Measurements from ENCODE around the gene RPL35.

The RPL35 gene

GRCh38 chr9:124877021-124877782, 15.4 kb upstream of the RPL35 start:
- no peak for DNase-seq (ENCODE audit: low read depth, low spot score)
- Histone ChIP-seq H3K36me3 (ENCODE audit: insufficient read depth, insufficient read length, low read length) (peaks cover 71% of the 10 kb centered on the region), H3K9ac (ENCODE audit: insufficient read length, low read depth) (no peak overlapping the region), H3K9me3 (ENCODE audit: insufficient read depth, low read length) (no peaks in the 10 kb centered on the region), H3K4me3 (ENCODE audit: insufficient read length, low read depth) (no peak overlapping the region), H3K4me1 (ENCODE audit: insufficient read depth, insufficient read length) (peaks cover 24% of the 10 kb centered on the region), H3K27me3 (ENCODE audit: insufficient read depth, insufficient read length) (no peaks in the 10 kb centered on the region)
- TF ChIP-seq ZNF274 (IDR thresholded peaks at IDR 0.05; ENCODE audit: low read depth, low read length) (no peak), YY1 (IDR thresholded peaks at IDR 0.05; ENCODE audit: insufficient read depth, insufficient read length) (no peak), SUZ12 (IDR thresholded peaks at IDR 0.05; ENCODE audit: extremely low read depth, insufficient read depth, insufficient read length) (no peak)

DNA sequence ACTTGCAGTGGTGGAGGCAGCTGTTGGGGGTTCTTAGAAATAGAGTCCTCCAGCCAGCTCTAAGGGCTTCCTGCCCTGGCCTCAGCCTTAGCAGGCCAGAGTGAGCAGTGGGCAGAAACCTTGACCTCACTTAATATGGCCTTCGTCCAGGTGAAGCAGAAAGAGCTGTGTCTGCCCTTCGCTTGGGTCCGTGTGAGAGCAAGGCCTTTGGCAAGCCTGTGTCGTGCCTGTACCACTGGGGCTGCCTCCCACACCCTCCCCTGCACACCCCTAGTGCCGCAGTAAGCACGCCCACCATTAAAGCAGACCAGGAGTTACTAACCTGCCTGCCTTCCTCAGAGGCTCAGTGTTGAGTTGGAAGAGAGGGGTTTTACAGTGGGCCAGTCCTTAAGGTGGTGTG, 13.7 kb upstream of the RPL35 start:
- Histone ChIP-seq H3K9me3 (ENCODE audit: insufficient read depth, low read length) (no peaks in the 10 kb centered on the region), H3K36me3 (ENCODE audit: insufficient read depth, insufficient read length, low read length) (peaks cover 77% of the 10 kb centered on the region), H3K9ac (ENCODE audit: insufficient read length, low read depth) (no peak overlapping the region), H3K27me3 (ENCODE audit: insufficient read depth, insufficient read length) (no peaks in the 10 kb centered on the region), H3K4me1 (ENCODE audit: insufficient read depth, insufficient read length) (peaks cover 27% of the 10 kb centered on the region), H3K4me3 (ENCODE audit: insufficient read length, low read depth) (no peak overlapping the region)
- TF ChIP-seq YY1 (IDR thresholded peaks at IDR 0.05; ENCODE audit: insufficient read depth, insufficient read length) (no peak), SUZ12 (IDR thresholded peaks at IDR 0.05; ENCODE audit: extremely low read depth, insufficient read depth, insufficient read length) (no peak), ZNF274 (IDR thresholded peaks at IDR 0.05; ENCODE audit: low read depth, low read length) (no peak)
- DNase-seq (ENCODE audit: low read depth, low spot score): no peak

DNA sequence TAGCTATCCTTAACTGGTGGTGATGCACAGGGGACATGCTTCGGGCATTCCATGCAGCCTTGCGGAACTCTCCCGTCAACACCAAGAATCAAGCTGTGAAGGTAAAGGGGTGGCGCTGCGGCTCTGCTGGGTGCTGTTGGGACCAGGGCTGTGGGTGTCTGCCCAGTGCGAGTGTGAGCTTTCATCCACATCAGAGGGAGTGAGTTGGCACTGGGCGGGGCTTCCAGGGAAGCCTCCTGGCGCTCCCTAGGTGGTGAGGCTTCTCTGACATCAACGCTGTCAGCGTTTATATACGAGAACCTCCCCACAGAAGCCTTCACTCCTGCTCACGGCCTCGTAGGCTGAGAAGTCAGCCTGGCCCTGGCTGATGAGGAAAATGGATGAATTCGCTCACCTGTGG, 11.9 kb upstream of the RPL35 start:
- DNase-seq (ENCODE audit: low read depth, low spot score): no peak
- Histone ChIP-seq H3K9me3 (ENCODE audit: insufficient read depth, low read length) (no peaks in the 10 kb centered on the region), H3K4me1 (ENCODE audit: insufficient read depth, insufficient read length) (peaks cover 21% of the 10 kb centered on the region), H3K36me3 (ENCODE audit: insufficient read depth, insufficient read length, low read length) (peaks cover 81% of the 10 kb centered on the region), H3K4me3 (ENCODE audit: insufficient read length, low read depth) (no peak overlapping the region), H3K27me3 (ENCODE audit: insufficient read depth, insufficient read length) (no peaks in the 10 kb centered on the region), H3K9ac (ENCODE audit: insufficient read length, low read depth) (peak overlapping the region; percentile 16)
- TF ChIP-seq ZNF274 (IDR thresholded peaks at IDR 0.05; ENCODE audit: low read depth, low read length) (no peak), SUZ12 (IDR thresholded peaks at IDR 0.05; ENCODE audit: extremely low read depth, insufficient read depth, insufficient read length) (no peak), YY1 (IDR thresholded peaks at IDR 0.05; ENCODE audit: insufficient read depth, insufficient read length) (no peak)

DNA sequence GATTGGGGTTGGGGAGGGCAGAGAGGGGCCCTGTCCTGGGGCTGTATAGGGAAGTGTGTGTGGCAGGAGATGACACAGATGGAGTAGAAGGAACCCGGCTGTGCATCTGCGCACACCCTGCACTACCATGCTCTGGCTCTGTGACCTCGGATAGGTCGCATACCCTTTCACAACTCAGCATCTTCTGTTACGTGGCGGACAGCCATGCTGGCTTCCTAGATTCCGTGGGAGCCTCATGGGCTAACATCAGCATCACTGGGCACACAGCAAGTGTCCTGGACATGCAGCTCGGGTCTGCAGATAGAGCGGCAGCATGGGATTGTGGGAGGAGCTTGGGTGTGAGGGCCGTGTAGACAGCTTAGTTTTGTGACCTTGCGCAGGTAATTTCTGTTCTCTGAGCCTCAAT, 9.4 kb upstream of the RPL35 start:
- no peaks in the 10 kb centered on the region for H3K9me3 ChIP-seq (ENCODE audit: insufficient read depth, low read length)
- DNase-seq (ENCODE audit: low read depth, low spot score): no peak
- H3K36me3 ChIP-seq (ENCODE audit: insufficient read depth, insufficient read length, low read length): peaks cover 71% of the 10 kb centered on the region
- H3K4me1 ChIP-seq (ENCODE audit: insufficient read depth, insufficient read length): peaks cover 21% of the 10 kb centered on the region
- H3K4me3 ChIP-seq (ENCODE audit: insufficient read length, low read depth): peak overlapping the region; percentile 19
- H3K9ac ChIP-seq (ENCODE audit: insufficient read length, low read depth): peak overlapping the region; percentile 61
- no peaks in the 10 kb centered on the region for H3K27me3 ChIP-seq (ENCODE audit: insufficient read depth, insufficient read length)
- TF ChIP-seq SUZ12 (IDR thresholded peaks at IDR 0.05; ENCODE audit: extremely low read depth, insufficient read depth, insufficient read length): no peak

DNA sequence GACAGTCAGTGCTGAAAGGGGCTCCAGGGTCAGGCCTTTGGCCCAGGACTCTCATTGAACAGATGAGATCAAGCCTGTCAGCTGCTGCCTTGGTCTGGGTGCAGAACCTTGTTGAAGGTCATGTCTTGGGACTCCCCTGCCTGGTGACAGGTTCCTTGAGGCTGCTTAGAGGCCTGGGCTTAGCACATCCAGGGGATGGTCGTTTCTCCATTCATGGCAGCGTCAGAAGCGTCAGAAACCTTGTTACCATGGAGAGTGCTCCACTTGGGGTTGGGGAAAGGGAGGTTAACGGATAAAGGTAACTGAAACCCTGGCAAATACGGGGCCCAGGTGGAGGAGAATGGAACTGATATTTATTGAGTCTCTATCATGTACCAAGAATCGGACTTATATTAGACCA, 9.0 kb upstream of the RPL35 start:
- Histone ChIP-seq H3K36me3 (ENCODE audit: insufficient read depth, insufficient read length, low read length) (peaks cover 68% of the 10 kb centered on the region), H3K9ac (ENCODE audit: insufficient read length, low read depth) (peak overlapping the region; percentile 100), H3K27me3 (ENCODE audit: insufficient read depth, insufficient read length) (no peaks in the 10 kb centered on the region), H3K4me1 (ENCODE audit: insufficient read depth, insufficient read length) (peaks cover 20% of the 10 kb centered on the region), H3K9me3 (ENCODE audit: insufficient read depth, low read length) (no peaks in the 10 kb centered on the region), H3K4me3 (ENCODE audit: insufficient read length, low read depth) (peak overlapping the region; percentile 76)
- no peak for DNase-seq (ENCODE audit: low read depth, low spot score)
- no peak for TF ChIP-seq ZNF274 (IDR thresholded peaks at IDR 0.05; ENCODE audit: low read depth, low read length)
- no peak for TF ChIP-seq SUZ12 (IDR thresholded peaks at IDR 0.05; ENCODE audit: extremely low read depth, insufficient read depth, insufficient read length)
- TF ChIP-seq YY1 (IDR thresholded peaks at IDR 0.05; ENCODE audit: insufficient read depth, insufficient read length): no peak

DNA sequence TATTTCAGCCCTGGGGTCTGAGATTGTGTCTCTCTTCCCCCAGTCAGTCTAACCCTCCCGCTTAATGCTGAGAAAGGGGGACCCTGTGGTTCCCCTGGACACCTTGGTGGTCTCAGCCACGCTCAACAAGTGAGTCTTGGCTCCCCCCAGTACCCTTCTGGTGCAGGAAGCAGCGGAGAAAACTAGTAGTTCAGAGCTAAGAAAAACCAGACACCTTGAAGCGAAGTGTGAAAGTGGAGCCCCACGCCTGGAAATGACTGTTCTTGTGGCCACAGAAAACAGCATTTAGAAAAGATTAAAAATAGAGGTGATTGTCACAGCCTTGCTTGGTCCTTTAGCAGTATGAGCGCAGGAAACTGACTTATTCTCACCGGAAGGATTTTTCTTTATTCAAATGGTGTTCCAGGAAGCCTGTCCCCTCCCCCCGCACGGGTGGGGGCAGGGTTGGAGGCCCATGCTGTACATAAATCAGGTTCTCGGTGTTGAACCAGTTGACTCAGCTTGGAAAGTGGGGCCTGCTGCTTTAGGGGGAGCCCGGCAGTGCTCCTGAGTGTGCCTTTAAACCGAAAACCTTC, 8.3 kb upstream of the RPL35 start:
- no peaks in the 10 kb centered on the region for H3K27me3 ChIP-seq (ENCODE audit: insufficient read depth, insufficient read length)
- no peaks in the 10 kb centered on the region for H3K9me3 ChIP-seq (ENCODE audit: insufficient read depth, low read length)
- TF ChIP-seq SUZ12 (IDR thresholded peaks at IDR 0.05; ENCODE audit: extremely low read depth, insufficient read depth, insufficient read length): no peak
- no peak for TF ChIP-seq YY1 (IDR thresholded peaks at IDR 0.05; ENCODE audit: insufficient read depth, insufficient read length)
- no peak for TF ChIP-seq ZNF274 (IDR thresholded peaks at IDR 0.05; ENCODE audit: low read depth, low read length)
- H3K4me1 ChIP-seq (ENCODE audit: insufficient read depth, insufficient read length): peaks cover 17% of the 10 kb centered on the region
- H3K36me3 ChIP-seq (ENCODE audit: insufficient read depth, insufficient read length, low read length): peaks cover 61% of the 10 kb centered on the region
- H3K9ac ChIP-seq (ENCODE audit: insufficient read length, low read depth): peak overlapping the region; percentile 100
- H3K4me3 ChIP-seq (ENCODE audit: insufficient read length, low read depth): peak overlapping the region; percentile 76
- no peak for DNase-seq (ENCODE audit: low read depth, low spot score)

GRCh38 chr9:124869466-124869985, 7.8 kb upstream of the RPL35 start:
- Histone ChIP-seq H3K4me1 (ENCODE audit: insufficient read depth, insufficient read length) (peaks cover 17% of the 10 kb centered on the region), H3K9me3 (ENCODE audit: insufficient read depth, low read length) (no peaks in the 10 kb centered on the region), H3K27me3 (ENCODE audit: insufficient read depth, insufficient read length) (no peaks in the 10 kb centered on the region), H3K4me3 (ENCODE audit: insufficient read length, low read depth) (peak overlapping the region; percentile 76), H3K9ac (ENCODE audit: insufficient read length, low read depth) (peak overlapping the region; percentile 100), H3K36me3 (ENCODE audit: insufficient read depth, insufficient read length, low read length) (peaks cover 62% of the 10 kb centered on the region)
- no peak for TF ChIP-seq ZNF274 (IDR thresholded peaks at IDR 0.05; ENCODE audit: low read depth, low read length)
- no peak for TF ChIP-seq SUZ12 (IDR thresholded peaks at IDR 0.05; ENCODE audit: extremely low read depth, insufficient read depth, insufficient read length)
- TF ChIP-seq YY1 (IDR thresholded peaks at IDR 0.05; ENCODE audit: insufficient read depth, insufficient read length): no peak
- DNase-seq (ENCODE audit: low read depth, low spot score): no peak
